IPS DF 6.9 (cell line): ENCODE results near the gene OSBPL2.

Experiments used
- DNase-seq: peaks from one replicate; pipeline ENCODE4 v3.0.0-alpha.2; 2013; ENCODE audit warnings: low read depth, low spot score
- H3K27ac ChIP-seq: one replicate; pipeline ENCODE4 v1.5.1; 2013; ENCODE audit warnings: low read length, control low read depth
- H3K27me3 ChIP-seq: 2 replicates; pipeline ENCODE4 v1.6.1; 2013; ENCODE audit warnings: mild to moderate bottlenecking, low read length; ENCODE audit not compliant: control insufficient read depth, insufficient read depth
- H3K36me3 ChIP-seq: 2 replicates; pipeline ENCODE4 v1.6.1; 2013; ENCODE audit warnings: low read length; ENCODE audit not compliant: control insufficient read depth, insufficient read depth
- H3K4me1 ChIP-seq: 2 replicates; pipeline ENCODE4 v1.6.1; 2013; ENCODE audit warnings: low read length; ENCODE audit not compliant: control insufficient read depth, insufficient read depth
- H3K4me3 ChIP-seq: 2 replicates; pipeline ENCODE4 v1.5.1; 2013; ENCODE audit warnings: mild to moderate bottlenecking, low read length
- H3K9me3 ChIP-seq: 2 replicates; pipeline ENCODE4 v1.6.1; 2013; ENCODE audit warnings: low read length, inconsistent platforms; ENCODE audit not compliant: control insufficient read depth, insufficient read depth
- WGBS: extraction: QIAGEN DNeasy Blood & Tissue Kit; methylation state at CpG from one replicate; pipeline ENCODE4 v1.1.7; 2013; ENCODE audit warnings: mixed read lengths, missing lambda C conversion rate; ENCODE audit not compliant: insufficient read length, insufficient coverage; 5-methylcytosine and 5-hydroxymethylcytosine counted together

OSBPL2 gene

DNA sequence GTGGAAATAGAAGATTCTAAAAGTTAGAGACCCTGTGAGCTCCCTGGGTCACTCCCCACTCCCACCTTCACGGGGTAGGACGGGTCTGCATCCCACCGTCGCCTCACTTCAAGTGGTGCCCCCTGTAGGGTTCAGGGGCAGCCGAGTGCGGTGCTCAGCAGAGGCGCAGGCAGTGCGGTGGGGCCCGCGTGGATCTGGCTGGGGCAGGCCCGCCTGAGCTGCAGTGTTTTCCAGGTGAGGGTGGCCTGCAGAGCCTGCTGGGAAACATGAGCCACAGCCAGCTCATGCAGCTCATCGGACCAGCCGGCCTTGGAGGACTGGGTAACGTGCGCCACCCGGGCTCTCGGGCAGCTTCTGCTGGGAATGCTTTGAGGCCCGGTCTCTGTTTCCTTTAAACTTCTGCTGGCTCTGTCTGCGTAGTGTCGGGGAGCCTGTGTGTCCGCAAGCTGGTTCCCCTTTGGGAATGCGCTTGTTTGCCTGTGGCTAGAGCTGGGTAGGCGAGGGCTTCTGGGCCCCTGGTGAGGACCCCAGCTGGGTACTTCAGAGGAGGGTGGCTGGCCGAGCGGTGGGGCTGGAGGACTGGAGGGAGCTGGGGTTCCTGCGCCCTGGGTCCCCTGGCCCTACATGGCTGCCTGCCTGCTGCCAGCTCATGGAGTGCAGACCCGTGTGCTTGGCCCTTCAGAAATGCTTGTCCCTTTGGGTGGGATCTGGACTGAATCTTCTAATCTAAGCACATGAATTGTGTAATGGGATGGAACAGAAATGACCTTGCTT is 68.3 kb downstream of the OSBPL2 start:
- DNase-seq, result no peak

DNA sequence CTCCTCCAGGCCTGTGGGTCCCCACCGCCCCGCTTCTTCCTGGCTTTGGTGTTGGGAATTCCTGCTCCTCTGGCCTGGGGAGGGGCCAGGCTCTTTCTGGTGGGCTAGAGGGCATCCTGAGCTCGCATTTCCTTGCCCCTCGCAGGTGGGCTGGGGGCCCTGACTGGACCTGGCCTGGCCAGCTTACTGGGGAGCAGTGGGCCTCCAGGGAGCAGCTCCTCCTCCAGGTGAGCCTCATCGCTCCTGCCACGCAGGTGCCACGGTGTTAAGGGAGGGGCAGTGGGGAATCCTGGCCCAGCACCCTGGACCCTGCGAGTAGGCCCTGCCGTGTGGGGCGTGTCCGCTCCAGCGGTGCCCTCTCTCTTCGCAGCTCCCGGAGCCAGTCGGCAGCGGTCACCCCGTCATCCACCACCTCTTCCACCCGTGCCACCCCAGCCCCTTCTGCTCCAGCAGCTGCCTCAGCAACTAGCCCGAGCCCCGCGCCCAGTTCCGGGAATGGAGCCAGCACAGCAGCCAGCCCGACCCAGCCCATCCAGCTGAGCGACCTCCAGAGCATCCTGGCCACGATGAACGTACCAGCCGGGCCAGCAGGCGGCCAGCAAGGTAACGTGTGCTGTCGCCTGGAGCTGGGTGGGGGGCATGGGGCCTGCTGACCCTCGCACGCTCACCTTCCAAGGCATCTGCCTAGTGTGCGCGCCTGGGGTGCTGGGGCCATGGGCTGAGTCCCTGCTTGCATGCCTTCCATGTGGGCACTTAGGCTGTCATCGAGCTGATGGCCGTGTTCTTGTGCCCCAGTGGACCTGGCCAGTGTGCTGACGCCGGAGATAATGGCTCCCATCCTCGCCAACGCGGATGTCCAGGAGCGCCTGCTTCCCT is 69.1 kb downstream of the OSBPL2 start:
- Histone ChIP-seq H3K27ac (no peak overlapping the region), H3K9me3 (no peaks in the 10 kb centered on the region), H3K36me3 (peaks cover 73% of the 10 kb centered on the region), H3K4me1 (peaks cover 3% of the 10 kb centered on the region; the same call in 1 of the 2 replicates), H3K4me3 (no peak overlapping the region), H3K27me3 (no peaks in the 10 kb centered on the region)
- no peak for DNase-seq
- WGBS, result no CpG with 5 or more reads among the region's 42 CpGs

More for the DNA sequence above, 68.3 kb downstream of the OSBPL2 start:
- H3K4me3 ChIP-seq, result no peak overlapping the region
- no peaks in the 10 kb centered on the region for H3K9me3 ChIP-seq
- H3K27ac ChIP-seq, result no peak overlapping the region
- no peaks in the 10 kb centered on the region for H3K27me3 ChIP-seq
- no CpG with 5 or more reads among the region's 27 CpGs for WGBS
- peaks cover 3% of the 10 kb centered on the region; the same call in 1 of the 2 replicates for H3K4me1 ChIP-seq
- peaks cover 66% of the 10 kb centered on the region for H3K36me3 ChIP-seq

DNA sequence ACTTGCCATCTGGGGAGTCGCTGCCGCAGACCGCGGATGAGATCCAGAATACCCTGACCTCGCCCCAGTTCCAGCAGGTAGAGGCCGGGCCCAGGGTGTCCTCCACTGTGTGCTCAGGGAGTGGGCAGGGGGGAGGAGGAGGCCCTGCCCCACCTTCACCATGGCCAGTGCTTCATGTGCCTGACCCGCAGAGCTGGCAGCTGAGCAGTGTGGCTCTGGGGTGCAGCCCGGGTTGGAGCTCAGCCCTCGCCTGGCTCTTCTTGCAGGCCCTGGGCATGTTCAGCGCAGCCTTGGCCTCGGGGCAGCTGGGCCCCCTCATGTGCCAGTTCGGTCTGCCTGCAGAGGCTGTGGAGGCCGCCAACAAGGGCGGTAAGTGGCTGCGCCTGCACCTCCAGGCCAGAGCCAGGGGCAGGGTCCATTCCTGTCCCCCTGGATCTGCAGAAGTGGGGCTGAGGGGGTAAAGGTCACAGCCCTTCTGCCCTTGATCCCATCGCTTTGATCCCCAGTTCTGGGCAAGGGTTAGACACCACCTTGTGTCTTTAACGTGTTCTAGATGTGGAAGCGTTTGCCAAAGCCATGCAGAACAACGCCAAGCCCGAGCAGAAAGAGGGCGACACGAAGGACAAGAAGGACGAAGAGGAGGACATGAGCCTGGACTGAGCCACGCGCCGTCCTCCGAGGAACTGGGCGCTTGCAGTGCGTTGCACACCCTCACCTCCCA is 69.9 kb downstream of the OSBPL2 start:
- WGBS, result no CpG with 5 or more reads among the region's 29 CpGs
- H3K36me3 ChIP-seq, result peaks cover 81% of the 10 kb centered on the region
- H3K4me1 ChIP-seq, result peaks cover 3% of the 10 kb centered on the region; the same call in 1 of the 2 replicates
- H3K27me3 ChIP-seq, result no peaks in the 10 kb centered on the region
- H3K27ac ChIP-seq, result no peak overlapping the region
- no peak for DNase-seq
- H3K9me3 ChIP-seq, result no peaks in the 10 kb centered on the region
- H3K4me3 ChIP-seq, result no peak overlapping the region

- Histone ChIP-seq H3K36me3 (peaks cover 89% of the 10 kb centered on the region), H3K27ac (no peak overlapping the region), H3K4me1 (no peaks in the 10 kb centered on the region), H3K4me3 (no peak overlapping the region), H3K27me3 (no peaks in the 10 kb centered on the region), H3K9me3 (no peaks in the 10 kb centered on the region)
- DNase-seq, result no peak
- no CpG with 5 or more reads among the region's 26 CpGs for WGBS
These were observed 71.0 kb downstream of the OSBPL2 start for GRCh38 chr20:62309198-62309944.

GRCh38 chr20:62309947-62310756 is 71.8 kb downstream of the OSBPL2 start:
- Histone ChIP-seq H3K27me3 (no peaks in the 10 kb centered on the region), H3K4me3 (no peak overlapping the region), H3K9me3 (no peaks in the 10 kb centered on the region), H3K27ac (no peak overlapping the region), H3K36me3 (peaks cover 90% of the 10 kb centered on the region), H3K4me1 (no peaks in the 10 kb centered on the region)
- no CpG with 5 or more reads among the region's 29 CpGs for WGBS
- DNase-seq, result no peak

GRCh38 chr20:62310757-62311121 is 72.4 kb downstream of the OSBPL2 start:
- DNase-seq, result no peak
- peaks cover 91% of the 10 kb centered on the region for H3K36me3 ChIP-seq
- no peaks in the 10 kb centered on the region for H3K27me3 ChIP-seq
- H3K4me1 ChIP-seq, result no peaks in the 10 kb centered on the region
- H3K27ac ChIP-seq, result no peak overlapping the region
- H3K9me3 ChIP-seq, result no peaks in the 10 kb centered on the region
- no peak overlapping the region for H3K4me3 ChIP-seq
- WGBS, result no CpG with 5 or more reads among the region's 25 CpGs

DNA sequence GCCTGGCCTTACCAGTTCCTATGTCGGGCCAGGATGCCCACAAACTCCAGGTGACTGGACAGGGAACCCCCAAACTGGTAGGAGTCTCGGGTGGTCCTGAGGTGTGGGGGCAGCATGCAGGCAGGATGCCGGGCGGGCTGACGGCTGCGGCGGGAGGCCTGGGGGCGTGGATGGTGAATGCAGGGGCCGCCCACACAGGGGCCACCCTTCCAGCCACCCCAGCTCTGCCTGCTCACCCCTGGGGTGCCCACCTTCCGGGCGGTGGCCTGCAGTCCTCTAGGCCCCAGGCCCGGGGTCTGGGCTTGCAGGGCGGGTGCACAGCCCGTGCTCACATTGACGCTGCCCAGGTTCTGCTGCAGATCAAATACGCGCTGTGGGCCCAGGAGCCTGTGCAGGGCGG is 72.8 kb downstream of the OSBPL2 start:
- no CpG with 5 or more reads among the region's 18 CpGs for WGBS
- no peak for DNase-seq
- Histone ChIP-seq H3K36me3 (peaks cover 91% of the 10 kb centered on the region), H3K9me3 (no peaks in the 10 kb centered on the region), H3K4me3 (no peak overlapping the region), H3K27ac (no peak overlapping the region), H3K27me3 (no peaks in the 10 kb centered on the region), H3K4me1 (no peaks in the 10 kb centered on the region)

DNA sequence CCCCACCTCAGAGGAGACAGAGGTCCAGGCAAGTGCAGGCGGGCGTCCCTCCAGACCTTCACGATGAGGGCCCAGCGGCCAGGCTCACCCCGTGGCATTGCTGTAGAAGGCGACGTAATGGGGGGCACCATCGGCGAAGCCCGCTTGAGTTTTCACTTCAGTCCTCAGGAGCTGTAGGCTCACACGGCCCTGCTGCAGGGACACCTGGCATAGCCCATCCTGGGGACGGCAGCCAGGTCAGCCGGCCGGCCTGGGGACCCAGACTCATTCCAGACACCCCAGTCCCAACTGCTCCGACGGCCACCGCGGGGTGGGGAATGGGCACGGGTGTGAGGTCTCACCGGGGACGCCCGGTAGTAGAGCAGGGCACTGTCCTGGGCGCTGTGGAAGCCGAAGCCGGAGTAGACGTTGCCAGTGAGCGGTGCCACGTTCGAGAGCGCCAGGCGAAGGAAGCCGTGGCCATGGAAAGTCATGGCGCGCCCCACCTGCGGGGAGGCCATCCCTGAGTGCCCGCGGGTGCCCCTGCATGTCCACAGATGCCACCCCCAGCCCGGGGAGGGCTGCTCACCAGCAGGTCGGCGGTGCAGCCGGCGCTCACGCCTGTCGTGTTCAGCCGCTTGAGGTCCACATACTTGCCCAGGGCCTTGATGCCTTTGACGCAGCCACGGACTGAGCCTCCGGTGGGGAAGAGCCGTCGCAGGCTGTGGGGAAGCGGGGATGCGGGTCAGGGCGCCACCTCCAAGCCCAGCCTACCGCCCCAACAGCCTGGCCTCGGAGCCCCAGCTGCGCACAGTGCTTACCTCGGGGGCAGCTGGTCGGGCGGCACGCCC is 73.7 kb downstream of the OSBPL2 start:
- H3K4me3 ChIP-seq, result no peak overlapping the region
- H3K9me3 ChIP-seq, result no peaks in the 10 kb centered on the region
- no peaks in the 10 kb centered on the region for H3K27me3 ChIP-seq
- no peaks in the 10 kb centered on the region for H3K4me1 ChIP-seq
- no peak overlapping the region for H3K27ac ChIP-seq
- DNase-seq, result no peak
- peaks cover 91% of the 10 kb centered on the region for H3K36me3 ChIP-seq
- WGBS, result no CpG with 5 or more reads among the region's 60 CpGs

- no peak overlapping the region for H3K27ac ChIP-seq
- no peaks in the 10 kb centered on the region for H3K9me3 ChIP-seq
- no peaks in the 10 kb centered on the region for H3K27me3 ChIP-seq
- no CpG with 5 or more reads among the region's 16 CpGs for WGBS
- no peaks in the 10 kb centered on the region for H3K4me1 ChIP-seq
- no peak overlapping the region for H3K4me3 ChIP-seq
- DNase-seq, result no peak
- peaks cover 91% of the 10 kb centered on the region for H3K36me3 ChIP-seq
These were observed 74.3 kb downstream of the OSBPL2 start for GRCh38 chr20:62312662-62312977.
